Hypothalamus (tissue), 51 donors: ENCODE results near the gene PCDH12.
A peak's percentile ranks its signal among the peaks of the same experiment; 100 is the strongest.

ENCODE experiments used
- DNase-seq, 51 donors: peaks; one replicate each; lab custom pipeline; 2025; lab: John Stamatoyannopoulos, UW

PCDH12 gene

DNA sequence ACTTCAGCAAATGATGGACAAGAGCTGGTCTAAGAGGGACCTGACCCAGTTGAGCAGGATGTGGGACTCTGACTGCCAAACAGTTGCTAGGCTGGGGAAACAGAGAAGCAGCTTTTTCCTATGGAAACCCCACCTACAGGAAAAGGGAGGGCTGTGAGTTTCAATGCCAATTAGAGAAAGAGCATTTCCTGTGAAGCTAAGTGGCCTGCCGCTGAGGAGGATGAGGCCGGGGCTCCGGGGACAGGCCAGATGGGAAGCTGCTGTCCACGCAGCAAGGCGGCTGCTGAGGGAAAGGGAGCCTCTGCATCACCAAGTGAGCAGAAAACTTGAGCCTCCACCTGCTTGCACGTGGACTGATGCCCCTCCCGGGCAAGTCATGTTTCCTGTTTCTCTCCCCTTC is at the start of gene PCDH12:
TSS of gene PCDH12 (minus strand) at position 90 of the 400 bp plus-strand sequence. CDS start 351 bp downstream, outside the sequence.
- no peak for DNase-seq

DNA sequence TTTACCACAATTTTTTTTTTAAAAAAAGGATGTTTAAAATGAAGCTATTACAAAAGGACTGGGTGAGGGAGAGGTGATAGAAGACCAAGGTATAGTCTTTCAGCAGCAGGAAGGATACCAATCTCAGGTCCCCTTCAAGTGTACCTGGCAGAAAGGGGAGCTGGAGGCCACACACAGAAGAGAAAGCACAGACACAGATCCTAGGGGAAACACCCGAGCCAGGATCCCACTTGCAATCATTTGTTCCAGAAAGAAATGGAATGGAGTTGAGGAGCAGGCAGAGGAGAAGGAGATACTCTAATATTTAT is 49.2 kb upstream of the PCDH12 start:
- no peak for DNase-seq

DNA sequence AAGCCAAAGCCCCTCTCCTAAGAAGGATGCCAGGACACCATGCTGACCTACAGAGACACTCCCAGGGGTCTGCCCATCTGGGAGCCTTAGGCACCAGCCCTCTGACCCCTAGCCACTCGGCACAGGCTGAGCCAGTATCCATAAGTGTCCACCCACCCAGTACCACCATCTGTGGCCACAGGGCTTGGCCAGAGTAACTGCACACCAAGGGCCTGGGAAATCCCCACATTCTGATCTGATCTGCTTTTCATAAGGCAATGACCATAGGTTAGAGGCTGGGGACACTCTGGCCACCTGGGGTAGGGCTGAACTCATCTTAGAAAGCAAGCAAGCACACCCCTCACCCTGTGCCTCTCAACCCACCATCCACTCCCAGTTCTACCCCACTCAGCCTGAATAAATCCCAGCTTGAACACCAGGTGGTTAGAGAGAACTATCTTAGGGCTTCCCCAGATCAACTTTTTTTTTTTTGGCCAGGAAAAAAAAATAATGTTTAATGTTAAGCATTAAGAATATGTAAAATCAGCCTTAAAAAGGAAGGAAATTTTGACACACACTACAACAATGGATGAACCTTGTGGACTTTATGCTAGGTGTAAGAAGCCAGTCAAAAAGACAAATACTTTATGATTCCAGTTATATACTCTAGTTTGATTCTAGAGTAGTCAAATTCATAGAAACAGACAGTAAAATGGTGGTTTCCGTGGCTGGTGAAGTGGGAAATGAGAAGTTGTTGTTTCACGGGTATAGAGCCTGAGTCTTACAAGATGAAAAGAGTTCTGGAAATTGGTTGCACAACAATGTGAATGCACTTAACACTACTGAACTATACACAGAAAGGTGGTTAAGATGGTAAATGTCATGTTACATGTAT is 48.6 kb upstream of the PCDH12 start:
- DNase-seq, result no peak

DNA sequence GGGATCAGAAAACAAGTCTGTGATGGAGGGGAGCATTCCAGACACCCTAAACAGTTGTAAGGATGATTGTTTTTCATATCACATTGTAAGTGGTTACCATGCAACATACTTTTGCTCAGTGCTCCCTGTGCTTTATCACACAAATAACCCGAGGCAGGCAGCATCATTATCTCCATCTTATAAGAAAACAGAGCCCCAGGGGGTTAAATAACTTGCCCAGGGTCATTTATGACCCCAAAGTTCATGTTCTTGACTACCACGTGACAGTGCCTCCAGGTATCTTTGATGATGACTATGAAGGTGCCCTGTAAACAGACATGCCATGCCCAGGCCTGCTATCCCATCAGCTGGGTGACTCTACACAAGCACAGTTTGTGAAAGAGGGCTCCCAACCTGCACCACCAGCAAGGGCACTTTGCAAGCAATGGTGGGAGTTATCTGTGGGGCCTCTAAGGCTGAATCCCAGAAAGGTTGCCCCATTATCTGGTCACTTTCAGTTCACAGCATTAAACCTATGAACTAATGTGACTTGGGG is 45.3 kb upstream of the PCDH12 start:
- DNase-seq, result no peak

DNA sequence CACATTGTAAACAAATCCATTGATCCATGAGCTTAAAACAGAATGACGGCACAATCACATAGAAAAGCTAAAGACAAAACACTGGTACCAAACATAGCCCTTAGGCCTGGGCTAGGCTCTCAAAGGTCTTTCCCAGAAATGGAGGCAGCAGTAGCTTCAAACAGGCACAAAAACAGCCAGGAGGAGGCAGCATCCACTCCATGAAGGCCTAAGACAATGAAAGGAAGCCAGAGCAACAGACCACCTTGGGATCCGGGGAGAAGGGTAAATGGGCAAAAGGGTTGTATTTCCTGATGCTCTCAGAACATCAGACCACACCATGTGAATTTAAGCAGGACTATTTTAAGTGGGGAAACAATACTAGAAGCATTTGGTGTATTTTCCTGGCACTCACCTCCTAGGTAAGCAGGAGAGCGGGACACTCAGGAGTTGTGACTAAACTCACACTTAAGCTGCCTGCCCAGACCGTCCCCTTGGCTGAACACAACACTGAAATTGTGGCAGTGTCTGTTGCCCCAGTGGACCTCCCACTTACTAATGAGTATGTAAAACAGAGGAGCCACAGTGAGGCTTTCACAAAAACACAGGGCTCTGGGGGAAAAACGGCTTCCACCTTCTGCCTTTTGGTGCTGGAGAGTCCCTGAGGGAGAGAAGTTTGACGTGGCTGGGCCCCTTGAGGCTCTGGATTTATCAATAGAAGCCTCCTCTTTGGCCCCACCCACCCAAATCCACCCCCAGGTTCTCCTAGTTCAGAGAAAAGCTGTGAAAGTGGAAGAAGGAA is 42.9 kb upstream of the PCDH12 start:
- no peak for DNase-seq

DNA sequence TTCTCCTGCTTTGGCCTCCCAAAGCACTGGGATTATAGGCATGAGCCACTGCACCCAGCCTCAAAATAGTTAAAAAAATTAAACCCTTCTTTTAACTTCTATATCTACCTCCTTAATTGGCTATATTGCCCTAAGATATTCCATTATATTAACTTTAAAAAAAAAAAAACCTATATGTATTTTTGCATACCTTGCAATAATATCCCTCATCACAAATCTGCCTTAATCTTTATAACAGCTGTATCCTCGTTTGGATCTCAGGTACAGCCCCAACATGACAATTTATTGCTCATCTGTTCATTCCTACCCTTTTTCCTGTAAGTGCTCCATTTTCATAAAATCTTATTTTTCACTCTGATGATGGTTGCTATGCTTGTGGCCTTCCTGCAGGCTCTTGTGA is 42.2 kb upstream of the PCDH12 start:
- DNase-seq, result no peak

DNA sequence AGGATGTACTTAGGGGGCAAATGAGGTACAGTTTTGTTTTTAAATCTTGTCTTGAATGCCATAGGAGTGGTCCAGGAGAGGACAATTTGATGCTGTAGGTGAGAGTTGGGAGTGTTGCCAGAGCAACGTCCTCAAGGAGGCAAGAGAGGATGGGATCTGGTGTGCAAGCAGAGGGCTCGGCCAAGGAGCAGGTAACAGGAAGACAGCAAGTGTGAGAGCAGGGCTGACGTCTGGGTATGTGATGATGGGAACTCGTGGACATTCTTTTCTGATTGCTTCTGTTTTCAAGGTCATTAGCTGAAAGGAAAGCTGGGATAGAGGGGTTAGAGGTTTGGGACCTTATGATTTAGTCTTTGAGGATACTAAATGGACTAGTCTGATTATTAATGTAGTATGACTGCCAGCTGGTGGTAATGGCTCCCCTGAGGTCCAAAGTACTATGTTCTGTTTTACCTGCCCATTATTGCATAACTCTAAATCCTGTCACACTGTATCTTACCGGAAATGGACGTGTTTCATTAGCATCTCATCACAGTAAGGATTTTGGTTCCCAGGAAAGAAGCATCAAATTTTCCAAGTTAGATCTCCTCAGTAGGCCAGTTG is 39.5 kb upstream of the PCDH12 start:
- no peak for DNase-seq

DNA sequence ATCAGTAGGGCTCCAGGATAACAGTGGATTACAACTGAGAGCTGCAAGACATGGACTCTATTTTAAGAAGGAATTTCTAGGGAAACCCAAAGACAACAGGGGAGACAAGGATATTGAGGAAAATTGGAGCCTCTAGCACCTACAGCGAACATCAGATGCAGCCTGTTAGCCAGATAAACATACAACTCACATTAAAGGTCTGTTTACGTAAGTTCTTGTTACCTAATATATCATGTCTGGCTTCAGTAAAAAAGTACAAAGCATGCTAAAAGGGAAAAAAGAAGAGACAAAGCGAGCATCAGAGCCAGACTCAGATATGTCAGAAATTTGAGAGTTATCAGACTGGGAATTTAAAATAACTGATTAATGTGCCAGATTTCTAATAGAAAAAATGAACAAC is 37.7 kb upstream of the PCDH12 start:
- DNase-seq, result no peak

DNA sequence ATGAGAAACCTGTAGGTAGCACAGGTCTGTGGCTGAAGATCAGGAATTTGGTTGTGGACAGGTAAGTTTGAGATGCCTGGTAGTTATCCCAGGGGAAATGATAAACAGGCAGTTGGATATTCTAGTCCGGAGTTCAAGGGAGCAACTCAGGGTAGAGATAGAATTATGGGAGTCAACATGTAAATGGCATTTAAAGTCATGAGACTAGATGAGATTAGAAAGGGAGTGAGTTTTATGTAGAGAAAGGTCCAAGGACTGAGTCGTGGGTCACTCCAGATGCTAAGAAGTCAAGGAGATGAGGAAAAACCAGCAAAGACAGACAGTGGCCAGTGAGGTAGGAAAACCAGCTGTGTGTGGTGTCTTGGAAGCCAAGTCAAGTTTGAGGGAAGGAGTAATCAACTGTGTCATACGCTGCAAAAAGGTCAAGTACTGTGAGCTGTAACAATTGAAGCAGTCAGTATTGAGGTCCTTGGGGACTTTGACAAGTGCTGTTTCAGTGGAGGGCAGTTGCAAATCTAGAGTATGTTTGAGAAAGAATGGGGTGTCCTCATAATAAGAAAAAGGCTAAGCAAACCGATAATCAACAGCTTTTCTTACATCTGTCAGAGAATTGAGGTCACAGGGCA is 36.6 kb upstream of the PCDH12 start:
- no peak for DNase-seq

DNA sequence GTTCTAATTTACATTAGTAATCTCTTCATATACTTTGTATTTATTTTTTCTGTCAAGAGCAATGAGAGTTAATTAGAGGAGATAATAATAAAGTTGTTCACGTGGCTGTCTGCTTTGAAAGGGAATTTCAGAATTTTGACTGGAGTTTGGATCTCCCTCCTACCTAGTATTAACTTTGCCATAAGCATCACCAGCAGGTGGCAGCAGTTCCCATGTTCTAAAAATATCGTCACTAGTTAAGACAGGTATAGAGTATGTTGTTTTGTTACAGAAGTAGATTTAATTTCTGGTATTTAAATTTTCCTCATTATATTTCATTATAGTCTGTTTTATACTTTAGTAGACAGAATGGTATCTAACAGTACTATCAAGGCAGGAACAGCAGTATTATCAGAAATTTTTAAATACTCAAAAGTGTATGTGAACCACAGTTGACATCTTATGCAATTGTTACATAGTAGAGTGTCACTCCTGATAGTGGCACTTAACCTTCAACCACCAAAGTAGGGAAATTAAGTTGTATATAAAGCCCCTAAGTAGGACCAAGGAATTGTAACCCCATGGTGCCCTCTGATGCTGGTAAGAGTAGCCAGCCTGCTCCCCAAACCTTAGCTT is 34.5 kb upstream of the PCDH12 start:
- peak in 26 of 51 donors; percentile 6 to 79 (median 48) for DNase-seq

DNA sequence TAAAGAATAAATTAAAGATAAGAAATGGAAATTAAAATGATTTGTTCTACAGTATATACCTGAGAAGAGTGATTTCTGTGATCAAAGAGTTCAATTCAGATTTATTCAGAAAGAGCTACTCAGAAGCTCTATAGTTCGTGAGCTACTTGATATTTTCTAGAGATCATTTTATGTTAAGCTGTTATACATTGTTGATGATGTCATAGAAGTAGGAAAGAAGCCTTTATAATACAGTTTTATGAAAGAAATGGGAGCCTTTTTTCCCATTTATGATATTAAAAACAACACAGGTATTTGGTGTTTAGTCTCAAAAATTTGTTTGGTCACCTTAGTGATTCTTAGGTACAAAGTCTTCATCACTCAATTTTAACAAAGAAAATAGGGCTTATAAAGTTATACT is 31.7 kb upstream of the PCDH12 start:
- no peak for DNase-seq

DNA sequence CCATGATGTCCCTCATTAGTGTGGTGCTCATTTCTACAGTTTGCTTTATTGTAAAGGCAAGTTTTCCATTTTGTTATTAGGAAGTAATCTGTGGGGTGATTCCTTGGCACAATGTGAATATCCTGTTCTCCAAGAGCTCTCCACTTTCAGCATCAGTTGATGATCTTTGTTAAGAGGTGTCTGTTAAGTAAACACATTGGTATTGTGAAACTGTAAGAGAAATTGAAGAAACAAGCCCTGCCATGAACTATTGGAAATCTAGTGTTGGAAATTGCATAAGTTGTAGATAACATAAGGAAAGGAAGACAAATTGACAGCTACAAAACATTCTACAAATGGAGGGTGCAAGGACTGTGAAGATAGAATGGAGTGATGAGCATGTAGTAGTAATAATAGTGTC is 28.1 kb upstream of the PCDH12 start:
- DNase-seq, result no peak

DNA sequence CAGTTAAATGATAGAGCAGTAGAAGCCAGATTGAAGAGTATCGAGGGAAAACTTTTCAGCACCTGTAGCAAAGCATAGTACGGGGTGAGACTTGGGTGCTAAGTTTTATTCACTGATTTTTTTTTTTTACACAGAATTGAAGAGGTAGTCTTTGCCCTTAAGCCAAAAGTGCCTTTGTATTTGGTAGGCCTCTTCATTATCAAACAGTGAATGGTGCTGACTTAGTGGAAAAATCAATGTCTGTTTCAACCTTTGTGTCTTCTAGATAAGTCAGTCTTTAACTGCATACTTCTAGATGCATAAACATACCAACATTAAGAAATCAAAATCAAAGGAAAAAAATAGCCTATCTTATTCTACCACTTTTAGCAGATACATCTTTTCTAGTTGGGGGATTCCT is 24.6 kb upstream of the PCDH12 start:
- no peak for DNase-seq

DNA sequence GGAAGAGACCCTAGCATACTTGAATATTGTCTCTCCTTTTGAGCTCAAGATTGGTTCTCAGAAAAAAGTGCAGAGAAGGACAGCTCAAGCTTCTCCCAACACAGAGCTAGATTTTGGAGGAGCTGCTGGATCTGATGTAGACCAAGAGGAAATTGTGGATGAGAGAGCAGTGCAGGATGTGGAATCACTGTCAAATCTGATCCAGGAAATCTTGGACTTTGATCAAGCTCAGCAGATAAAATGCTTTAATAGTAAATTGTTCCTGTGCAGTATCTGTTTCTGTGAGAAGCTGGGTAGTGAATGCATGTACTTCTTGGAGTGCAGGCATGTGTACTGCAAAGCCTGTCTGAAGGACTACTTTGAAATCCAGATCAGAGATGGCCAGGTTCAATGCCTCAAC is 20.4 kb upstream of the PCDH12 start:
- DNase-seq, result no peak

DNA sequence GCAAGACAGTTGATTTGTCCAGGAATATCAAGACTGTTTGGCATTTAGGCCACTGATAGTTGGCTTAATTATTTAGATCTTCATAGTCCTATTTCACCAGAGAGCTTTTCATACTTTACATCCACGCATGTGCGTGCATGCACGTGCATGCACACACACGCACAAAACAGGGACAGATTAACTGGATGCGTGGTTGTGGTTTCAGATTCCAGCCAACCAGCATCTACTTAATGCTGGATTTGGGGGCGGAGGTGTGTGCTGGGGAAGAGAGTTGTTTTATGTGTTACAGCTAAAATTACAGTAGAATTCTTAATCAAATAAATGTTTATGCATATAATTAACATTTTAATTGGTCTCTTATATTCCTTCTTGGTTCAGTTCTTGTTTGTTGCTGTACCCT is 18.2 kb upstream of the PCDH12 start:
- DNase-seq, result no peak

DNA sequence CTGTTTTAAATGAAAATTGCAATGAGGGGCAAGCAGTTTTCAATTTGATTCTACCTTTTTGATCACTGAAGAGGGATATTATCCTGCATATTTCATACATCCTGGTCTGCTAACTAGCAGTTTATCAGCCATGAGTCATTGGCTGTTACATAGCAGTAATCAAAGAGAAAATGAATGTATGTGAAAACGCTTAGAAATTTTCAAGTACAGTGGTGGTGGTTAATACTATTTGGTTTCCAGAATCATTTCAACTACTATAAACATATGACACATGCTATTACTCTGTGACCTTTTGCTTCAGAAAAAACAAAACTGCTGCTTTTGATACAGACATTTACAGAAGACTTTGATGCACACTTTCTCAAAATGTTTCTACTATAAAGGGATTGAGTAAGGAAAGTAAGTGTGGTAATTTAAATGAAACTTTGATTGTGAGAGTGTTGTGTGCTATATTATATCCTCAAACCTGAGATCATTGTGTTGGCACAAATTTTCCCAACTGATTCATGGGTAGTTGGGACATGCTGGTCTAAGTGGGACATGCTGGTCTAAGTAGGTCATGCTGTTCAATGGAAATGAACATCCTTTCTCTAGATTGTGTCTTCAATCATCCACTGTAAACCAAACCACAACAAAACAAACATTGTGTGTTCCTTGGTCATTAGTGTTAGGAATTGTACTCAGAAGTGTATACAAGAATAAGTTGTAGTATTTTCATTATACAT is 16.0 kb upstream of the PCDH12 start:
- DNase-seq, result no peak

DNA sequence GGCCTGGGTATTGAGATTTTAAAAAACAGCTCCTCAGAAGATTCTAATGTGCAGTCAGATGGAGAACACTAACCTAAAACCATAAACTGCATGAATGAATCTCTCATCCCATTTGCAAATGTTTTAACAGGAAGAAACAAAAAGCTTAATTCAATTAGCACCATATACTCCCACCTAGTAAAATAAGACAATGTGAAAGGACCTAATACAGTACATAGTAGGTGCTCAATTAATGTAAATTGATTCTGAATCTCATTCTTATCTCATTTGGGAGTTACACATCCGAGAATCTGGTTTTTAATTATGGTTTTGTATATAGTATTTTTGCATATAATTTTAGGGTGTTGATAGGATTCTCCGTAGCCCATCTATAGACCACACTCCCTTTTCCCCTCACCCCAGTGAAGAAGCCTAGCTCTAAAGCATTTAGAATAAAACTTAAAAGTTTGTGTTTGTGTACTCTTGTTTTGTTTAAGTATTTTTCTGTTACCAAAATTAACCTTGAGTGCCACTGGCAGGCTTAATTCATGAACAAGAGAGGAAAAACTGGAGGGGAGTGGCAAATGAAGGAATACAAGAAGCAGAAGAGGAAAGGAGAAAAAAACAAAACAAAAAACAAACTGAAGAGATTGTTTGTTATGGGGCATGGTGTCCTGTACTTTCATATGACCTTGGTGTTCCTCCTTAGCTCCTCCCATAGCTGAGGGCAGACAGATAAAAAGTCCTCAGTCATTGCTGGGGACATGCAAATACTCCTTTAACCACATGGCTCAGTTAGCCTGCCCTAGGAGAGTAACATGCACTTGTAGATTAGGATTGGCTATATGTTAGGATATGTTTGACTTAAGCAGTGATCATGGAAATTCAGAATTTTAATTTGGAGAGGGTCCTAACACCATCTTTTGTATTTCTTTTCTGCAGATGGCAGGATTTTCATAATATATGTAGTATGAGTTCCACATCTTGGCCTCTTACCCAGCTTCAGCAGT is 12.1 kb upstream of the PCDH12 start:
- no peak for DNase-seq

DNA sequence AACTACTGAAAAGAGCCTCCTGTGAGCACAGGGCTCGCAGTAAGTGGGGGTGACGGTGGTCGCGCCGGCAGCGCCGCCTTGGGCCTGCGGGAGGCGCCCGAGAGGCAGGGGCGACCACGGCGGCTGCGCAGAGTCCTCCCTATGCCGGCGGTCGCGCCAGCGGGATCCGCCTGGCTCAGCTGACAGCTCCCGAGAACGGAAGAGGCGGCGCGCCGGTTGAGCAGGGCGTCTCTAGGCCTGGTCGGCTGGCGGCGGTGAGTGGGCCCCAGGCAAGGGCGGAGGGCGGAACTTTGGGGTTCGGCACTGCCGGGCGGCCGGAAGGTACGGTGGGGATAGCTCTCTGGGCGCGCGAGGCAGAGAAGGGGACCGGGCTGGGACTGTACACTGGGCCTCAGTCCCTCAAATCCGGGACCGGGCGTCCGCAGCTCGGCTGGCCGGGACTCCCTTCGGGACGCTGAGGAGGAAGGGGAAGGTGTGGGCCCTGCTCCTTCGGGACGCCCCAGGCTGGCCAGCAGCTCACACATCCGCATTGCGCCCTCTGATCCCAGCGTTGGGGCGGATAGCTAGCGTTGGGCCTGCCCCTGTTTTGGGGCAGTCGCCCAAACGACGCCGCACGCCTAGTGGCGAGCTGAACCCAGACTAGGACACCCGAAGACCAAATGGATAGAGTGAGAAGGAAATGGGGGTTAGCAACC is 11.1 kb upstream of the PCDH12 start, which contains the start of gene RNF14:
TSS of gene RNF14 (plus strand) at position 192 of the 695 bp plus-strand sequence. CDS start 4,484 bp downstream, outside the sequence.
- peak; percentile 45 to 92 (median 86) for DNase-seq
